Ovary (tissue), 9 donors: ENCODE data around the gene VSIG10L2. TPM values are rescaled to one million over a fixed set of nuclear protein-coding genes. Genes with fewer than 3 reads are reported as not detected.

ENCODE experiments used
- DNase-seq, 5 donors: peaks; one replicate each; pipeline ENCODE4 v3.0.0-alpha.2; 2019 to 2020
- H3K27ac ChIP-seq, 2 donors: fragments of 200-600 bp; one replicate each; pipeline versions ENCODE4 v1.5.1 to v1.8.0; 2019 to 2022
- H3K27me3 ChIP-seq: fragments of 200-600 bp; one replicate; pipeline ENCODE4 v1.8.0; 2022
- H3K36me3 ChIP-seq: fragments of 200-600 bp; sonication (generic); one replicate; pipeline ENCODE4 v1.5.1; 2019
- H3K4me1 ChIP-seq: one replicate; pipeline ENCODE4 v1.8.1; 2013; ENCODE audit warnings: mild to moderate bottlenecking, moderate library complexity; ENCODE audit not compliant: insufficient read depth
- H3K4me3 ChIP-seq: fragments of 200-600 bp; sonication (generic); one replicate; pipeline ENCODE4 v1.5.1; 2017
- H3K9me3 ChIP-seq, 2 donors: fragments of 200-600 bp in 1 of 2; sonication (generic) in 1 of 2; one replicate each; pipeline versions ENCODE4 v1.5.1 to v1.8.1; 2013 to 2019; ENCODE audit warnings: mild to moderate bottlenecking in 1 of 2, moderate library complexity in 1 of 2
- CTCF ChIP-seq, 3 donors: fragments of 450-650 bp in 2 of 3; fragments of 200-600 bp in 1 of 3; IDR thresholded peaks; one replicate each; pipeline versions ENCODE4 v1.5.1 to v1.8.0; 2016 to 2022; ENCODE audit warnings: antibody characterized with exemption in 3 of 3, mild to moderate bottlenecking in 1 of 3
- EP300 ChIP-seq: sonication (generic); formaldehyde crosslinking; IDR thresholded peaks from one replicate; pipeline ENCODE4 v1.6.1; 2017; ENCODE audit warnings: antibody characterized with exemption
- POLR2A ChIP-seq: fragments of 450-650 bp; IDR thresholded peaks from one replicate; pipeline ENCODE4 v1.6.1; 2017; ENCODE audit warnings: antibody characterized with exemption, mild to moderate bottlenecking, moderate library complexity
- WGBS, 3 donors: extraction: QIAGEN DNeasy Blood & Tissue Kit in 1 of 3; methylation state at CpG; one replicate each; pipeline versions ENCODE4 v1.1.5 to v1.1.7; 2013 to 2017; 5-methylcytosine and 5-hydroxymethylcytosine counted together
- intact Hi-C, 4 donors: fragments of 100-400 bp; cut with DNase I; formaldehyde crosslinking; loops; one replicate each; pipeline versions ENCODE4 v1.11.0 to v1.15.1; 2022 to 2023
- polyA plus RNA-seq, 2 donors: library from polyadenylated mRNA; stranded (reverse); fragments of 200-250 nt in 1 of 2; fragments of 350-450 nt in 1 of 2; fragmentation: Illumina TruSeq in 1 of 2; extraction: RNeasy Lipid Tissue Mini Kit (QIAGEN cat#74804) in 1 of 2; gene quantifications; one replicate each; pipeline ENCODE4 v1.2.3, GENCODE V29; 2013 to 2014
- total RNA-seq, 7 donors: library from RNA; depleted of rRNA in 2 of 7; stranded (reverse); fragments of >200 nt in 2 of 7; fragmentation: NEBNext Ultra II Directional in 3 of 7; extraction: Animal tissue kit (Norgen Biotek cat#: 25700) in 3 of 7; gene quantifications; one replicate each; pipeline versions ENCODE4 v1.1.0 to v1.2.4, GENCODE V29; 2016 to 2023
- donor health status: DM: no; HTN: no; CAD: no; lungs with moderate emphysema.
- donor health status: DM: no; HTN: no; CAD: no.
- donor health status: Bipolar disorder and iron deficiency.
- donor health status: DM: yes; HTN: yes; CAD: no.
- donor health status: DM: no; HTN: no; CAD: no.
- donor health status: DM: yes; HTN: yes; CAD: no.

The VSIG10L2 gene
- total and polyA plus RNA-seq, 9 donors: 0.08 to 3.3 (median 0.57) TPM

DNA sequence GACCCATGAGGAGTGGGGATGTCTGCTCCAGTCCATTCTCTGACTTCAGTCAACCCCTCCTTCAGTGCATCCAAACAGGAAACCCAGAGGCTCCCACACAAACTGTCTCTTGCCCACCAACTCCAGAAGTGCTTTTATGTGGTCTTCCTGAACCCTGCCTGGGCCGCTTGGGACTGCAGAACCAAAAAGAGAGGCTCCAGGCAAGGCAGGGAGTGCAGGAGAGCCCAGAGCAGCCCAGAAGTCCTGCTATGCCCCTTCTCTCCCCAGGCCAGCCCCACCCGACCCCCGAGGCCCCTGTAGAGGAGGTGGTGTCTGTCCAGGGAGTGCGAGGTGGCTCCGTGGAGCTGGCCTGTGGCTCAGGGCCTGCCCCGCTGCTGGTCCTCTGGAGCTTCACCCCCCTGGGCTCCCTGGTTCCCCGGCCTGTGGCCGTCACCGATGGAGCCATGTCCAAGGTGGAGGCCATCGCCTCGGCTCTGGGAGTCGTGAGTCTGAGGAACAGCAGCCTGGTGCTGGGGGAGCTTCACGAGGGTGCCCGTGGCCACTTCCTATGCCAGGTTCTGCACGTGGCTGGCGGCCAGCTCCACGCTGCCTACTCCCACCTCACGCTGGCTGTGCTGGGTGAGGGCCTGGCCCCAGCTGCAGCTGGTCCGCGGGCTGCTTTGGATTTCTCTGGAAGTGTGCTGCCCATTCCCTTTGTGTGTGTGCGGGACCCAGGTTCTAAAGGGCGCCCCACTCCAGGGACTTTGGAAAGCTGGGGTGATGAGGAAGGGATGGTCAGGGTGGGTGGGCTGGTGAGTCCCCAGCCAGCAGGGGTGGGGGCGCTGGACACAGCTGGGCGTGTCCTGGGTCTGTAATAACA lies 1.8 kb downstream of the VSIG10L2 start:
- TF ChIP-seq EP300 (no peak), CTCF (IDR thresholded peaks at IDR 0.05) (no peak), POLR2A (no peak)
- WGBS, 3 donors: 85 to 92% (median 91%) methylated on average over 24 of the region's 24 CpGs
- intact Hi-C loops: loop anchor here in 2 of 4 donors (10.0 kb wide), 1 partner anchor 107 kb away; no protein-coding TSS in a partner anchor
- no peaks in the 10 kb centered on the region for H3K36me3 ChIP-seq
- H3K9me3 ChIP-seq: no peaks in the 10 kb centered on the region
- peak in 1 of 5 donors; percentile 41 for DNase-seq
- H3K27ac ChIP-seq: no peak overlapping the region
- H3K4me3 ChIP-seq: no peak overlapping the region
- H3K4me1 ChIP-seq: peaks cover 13% of the 10 kb centered on the region
- no peaks in the 10 kb centered on the region for H3K27me3 ChIP-seq

DNA sequence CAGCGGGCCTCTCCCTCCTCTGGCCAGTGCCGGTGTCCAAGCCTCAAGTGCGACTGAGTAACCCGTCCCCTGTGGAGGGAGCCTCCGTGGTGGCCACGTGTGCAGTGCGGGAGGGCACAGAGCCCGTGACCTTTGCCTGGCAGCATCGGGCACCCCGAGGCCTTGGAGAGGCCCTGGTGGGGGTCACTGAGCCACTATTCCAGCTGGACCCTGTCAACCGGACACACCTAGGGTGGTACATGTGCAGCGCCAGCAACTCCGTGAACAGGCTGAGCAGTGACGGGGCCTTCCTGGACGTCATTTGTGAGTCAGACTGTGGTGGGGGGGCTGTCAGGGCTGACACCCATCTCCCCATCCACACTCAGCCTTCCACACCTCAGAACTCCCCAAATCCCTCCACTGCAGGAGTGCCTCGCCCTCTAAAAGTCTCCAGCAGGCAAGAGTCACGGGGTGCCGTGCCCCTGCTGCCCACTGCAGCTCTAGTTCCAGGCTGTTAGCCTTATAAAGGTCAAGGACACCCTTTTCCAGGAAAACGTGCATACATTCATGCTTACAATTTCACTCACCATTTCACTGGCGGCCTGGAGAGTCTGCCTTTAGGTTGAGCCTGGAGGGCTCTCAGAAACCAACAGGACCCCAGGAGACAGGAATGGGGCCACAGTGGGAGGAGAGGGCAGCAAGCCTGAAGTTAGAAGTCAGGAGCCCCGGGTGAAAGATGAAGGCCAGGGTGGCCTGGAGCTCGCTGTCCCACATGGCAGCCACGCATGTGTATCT lies 2.6 kb downstream of the VSIG10L2 start:
- WGBS, 3 donors: 76 to 82% (median 78%) methylated on average over 23 of the region's 23 CpGs
- Histone ChIP-seq H3K27me3 (no peaks in the 10 kb centered on the region), H3K36me3 (no peaks in the 10 kb centered on the region), H3K27ac (no peak overlapping the region), H3K4me1 (peaks cover 17% of the 10 kb centered on the region), H3K9me3 (no peaks in the 10 kb centered on the region), H3K4me3 (no peak overlapping the region)
- DNase-seq: peak in 1 of 5 donors; percentile 32
- intact Hi-C loops: loop anchor here in 2 of 4 donors (10.0 kb wide), 1 partner anchor 106 kb away; no protein-coding TSS in a partner anchor
- no peak for TF ChIP-seq POLR2A
- TF ChIP-seq CTCF (IDR thresholded peaks at IDR 0.05): no peak
- no peak for TF ChIP-seq EP300

DNA sequence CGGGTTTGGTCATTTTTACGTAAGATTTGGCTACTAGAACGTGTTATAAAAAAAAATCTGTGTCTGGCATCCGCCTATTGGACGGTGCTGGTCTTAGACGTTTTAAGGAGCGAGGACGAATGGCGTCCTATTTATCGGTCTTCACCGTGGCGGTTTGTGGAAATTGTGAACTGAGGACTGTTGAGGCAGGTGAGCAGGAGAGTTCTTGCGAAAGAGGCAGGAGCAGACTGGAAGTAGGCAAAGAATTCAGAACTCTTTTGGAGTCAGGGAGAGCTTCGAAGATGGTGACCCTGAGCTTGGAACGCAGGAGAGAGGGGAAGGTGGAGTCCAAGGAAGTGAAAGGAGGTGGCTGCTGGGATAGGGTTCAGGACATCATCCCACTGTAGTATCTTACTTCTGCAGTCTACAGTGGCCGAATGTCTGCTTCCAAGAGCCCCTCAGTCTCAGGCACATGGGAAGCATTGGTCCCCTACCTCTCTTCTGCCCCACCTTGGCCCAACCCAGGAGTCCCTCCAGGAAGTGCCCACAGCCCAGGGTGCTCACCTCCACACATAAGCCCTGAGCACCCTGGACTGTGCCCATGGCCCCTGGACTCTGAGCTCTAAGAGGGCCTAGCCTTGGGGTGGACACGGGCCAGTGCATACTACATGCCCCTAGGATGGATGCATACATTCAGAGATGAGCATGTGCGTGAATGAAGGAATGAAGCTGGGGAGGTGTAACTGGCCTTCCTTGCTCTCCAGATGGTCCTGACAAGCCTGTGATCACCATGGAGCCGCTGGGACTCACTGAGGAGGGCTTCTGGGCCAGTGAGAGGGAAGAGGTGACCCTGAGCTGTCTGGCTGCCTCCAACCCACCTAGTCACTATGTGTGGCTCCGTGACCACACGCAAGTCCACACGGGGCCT lies 3.7 kb downstream of the VSIG10L2 start:
- no peak for DNase-seq
- Histone ChIP-seq H3K36me3 (no peaks in the 10 kb centered on the region), H3K27me3 (no peaks in the 10 kb centered on the region), H3K4me3 (no peak overlapping the region), H3K27ac (no peak overlapping the region), H3K9me3 (no peaks in the 10 kb centered on the region), H3K4me1 (peaks cover 17% of the 10 kb centered on the region)
- TF ChIP-seq EP300: no peak
- TF ChIP-seq CTCF (IDR thresholded peaks at IDR 0.05): no peak
- TF ChIP-seq POLR2A: no peak
- 92 to 94% (median 93%) methylated on average over 22 of the region's 22 CpGs for WGBS, 3 donors
- intact Hi-C loops: loop anchor here in 2 of 4 donors (10.0 kb wide), 1 partner anchor 105 kb away; no protein-coding TSS in a partner anchor

DNA sequence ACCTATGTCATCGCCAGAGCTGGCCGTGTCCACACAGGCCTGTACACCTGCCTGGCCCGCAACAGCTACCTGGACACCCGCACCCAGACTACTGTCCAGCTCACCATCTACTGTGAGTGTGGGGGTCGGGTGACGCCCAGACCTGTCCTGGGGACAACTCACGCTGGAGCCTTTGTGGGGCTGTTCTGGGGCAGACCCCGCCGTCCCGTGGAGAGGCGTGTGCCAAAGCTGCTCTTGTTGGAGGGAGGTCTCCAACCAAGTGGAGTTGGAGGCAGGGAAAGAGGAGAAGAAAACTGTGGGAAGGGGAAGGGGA lies 4.3 kb downstream of the VSIG10L2 start:
- no peak for DNase-seq
- TF ChIP-seq CTCF (IDR thresholded peaks at IDR 0.05) (no peak), EP300 (no peak), POLR2A (no peak)
- intact Hi-C loops: no loop called here
- Histone ChIP-seq H3K27ac (no peak overlapping the region), H3K4me1 (peaks cover 17% of the 10 kb centered on the region), H3K27me3 (no peaks in the 10 kb centered on the region), H3K4me3 (no peak overlapping the region), H3K36me3 (no peaks in the 10 kb centered on the region), H3K9me3 (no peaks in the 10 kb centered on the region)
- 86 to 95% (median 92%) methylated on average over 11 of the region's 11 CpGs for WGBS, 3 donors
